Ammon's horn (tissue), 1 donor: ENCODE results near the gene ZCCHC14.
"Not testable (repeated sequence)": the region's sequence is repeated elsewhere in the genome, so short reads cannot be mapped to it uniquely, and the experiment has no call there.

Experiments
- DNase-seq: peaks from one replicate; pipeline ENCODE4 v3.0.0-alpha.2; 2016; ENCODE audit warnings: low spot score

Gene ZCCHC14

DNA sequence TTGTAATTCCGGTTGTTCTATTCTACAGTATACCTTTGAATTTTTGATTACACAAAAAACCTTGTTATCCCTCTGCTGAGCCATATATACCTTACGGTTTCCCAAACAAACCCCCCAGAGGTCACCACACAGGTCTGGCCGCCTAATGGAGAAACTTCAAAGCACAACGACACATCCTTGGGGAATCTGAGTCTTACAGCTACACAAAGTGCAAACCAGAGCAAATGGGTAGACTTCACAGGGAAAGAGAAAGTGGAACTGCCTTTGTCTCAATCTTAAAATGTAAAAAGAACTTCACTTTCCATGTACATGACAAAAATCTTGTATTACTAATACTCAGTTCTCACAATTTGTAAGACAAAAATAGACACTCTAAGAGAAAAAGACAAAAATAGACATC is 111.9 kb downstream of the ZCCHC14 start:
- no peak for DNase-seq

DNA sequence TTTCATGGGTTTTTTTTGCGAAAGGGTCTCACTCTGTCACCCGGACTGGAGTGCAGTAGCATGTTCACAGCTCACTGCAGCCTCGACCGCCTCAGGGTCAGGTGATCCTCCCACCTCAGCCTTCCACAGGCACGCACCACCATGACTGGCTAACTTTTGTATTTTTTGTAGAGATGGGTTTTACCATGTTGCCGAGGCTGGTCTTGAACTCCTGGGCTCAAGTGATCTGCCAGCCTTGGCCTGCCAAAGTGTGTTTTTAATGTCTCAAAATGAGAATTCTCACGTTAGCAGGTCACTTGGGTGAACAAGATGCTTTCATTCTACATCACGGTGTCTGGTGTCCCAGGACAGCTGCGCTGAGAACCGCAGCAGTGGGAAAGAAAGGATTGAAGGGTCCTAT is 112.4 kb downstream of the ZCCHC14 start:
- no peak for DNase-seq

DNA sequence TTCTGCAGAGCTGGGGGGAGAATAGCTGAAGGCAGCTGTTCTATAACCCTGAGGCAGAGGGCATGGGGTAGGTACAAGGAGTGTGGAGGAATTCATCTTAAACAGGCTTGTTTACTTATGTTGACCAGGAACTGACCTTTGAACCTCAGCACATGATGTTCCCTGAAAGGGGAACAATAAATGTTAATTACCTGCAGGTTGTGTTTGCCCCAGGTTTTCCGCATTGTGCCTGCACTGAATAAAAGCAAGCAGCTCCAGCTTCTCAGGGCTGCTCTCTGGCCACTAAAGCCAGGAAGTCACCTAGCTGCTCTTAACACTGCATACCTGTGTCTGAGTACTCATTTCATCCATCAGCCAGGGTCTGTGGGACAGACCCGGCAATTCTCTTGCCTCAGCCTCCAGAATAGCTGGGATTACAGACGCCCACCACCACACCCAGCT is 113.5 kb downstream of the ZCCHC14 start:
- DNase-seq, result not testable (repeated sequence)

DNA sequence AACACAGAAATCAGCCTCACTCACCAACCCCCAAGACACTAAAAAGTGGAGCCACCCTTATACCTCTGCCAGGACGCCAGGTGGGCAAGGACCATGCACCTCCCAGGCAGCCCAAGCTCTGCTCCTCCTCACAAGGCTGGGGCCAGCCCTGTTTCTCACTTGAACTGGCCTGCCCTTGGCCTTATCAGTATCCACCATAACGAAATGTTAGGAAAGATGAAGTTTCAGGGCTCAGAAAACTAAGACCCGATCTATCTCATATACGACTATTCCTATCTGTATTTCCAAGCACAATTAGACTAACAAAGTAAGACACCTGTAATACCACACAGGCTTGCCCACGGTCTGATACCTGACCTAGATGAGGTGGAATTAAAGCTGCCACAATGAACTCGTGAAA is 116.2 kb downstream of the ZCCHC14 start:
- no peak for DNase-seq

DNA sequence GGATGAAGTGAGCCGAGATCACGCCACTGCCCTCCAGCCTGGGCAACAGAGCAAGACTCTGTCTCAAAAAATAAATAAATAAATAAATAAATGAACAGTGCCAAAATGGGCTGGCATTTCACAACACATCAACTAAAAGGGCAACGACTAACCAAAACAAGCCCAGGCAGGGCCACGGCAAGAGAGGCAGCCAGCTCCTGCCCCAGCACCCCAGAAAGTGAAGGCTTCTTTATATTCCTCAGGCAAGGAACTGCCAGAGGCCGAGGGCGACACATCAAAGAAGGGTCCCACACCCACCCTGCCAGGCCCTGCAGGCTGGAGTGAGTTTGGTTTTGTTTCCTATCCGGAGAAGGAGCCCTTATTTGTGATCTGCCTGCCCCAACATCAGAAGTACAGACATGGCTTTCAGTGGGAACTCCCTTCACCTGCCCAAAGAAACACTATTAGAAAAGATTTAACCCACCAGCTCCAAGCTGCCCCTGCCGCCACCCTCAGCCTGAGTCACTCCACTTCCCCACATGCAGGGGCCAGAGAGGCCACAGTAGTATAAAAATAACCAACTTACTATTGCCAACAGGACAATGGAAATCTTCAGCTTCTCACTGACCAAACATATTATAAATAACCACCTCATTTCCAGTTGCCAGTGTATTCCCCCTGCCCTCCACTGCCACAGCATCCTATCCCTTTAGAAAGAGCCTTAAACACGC is 117.2 kb downstream of the ZCCHC14 start:
- DNase-seq, result no peak

DNA sequence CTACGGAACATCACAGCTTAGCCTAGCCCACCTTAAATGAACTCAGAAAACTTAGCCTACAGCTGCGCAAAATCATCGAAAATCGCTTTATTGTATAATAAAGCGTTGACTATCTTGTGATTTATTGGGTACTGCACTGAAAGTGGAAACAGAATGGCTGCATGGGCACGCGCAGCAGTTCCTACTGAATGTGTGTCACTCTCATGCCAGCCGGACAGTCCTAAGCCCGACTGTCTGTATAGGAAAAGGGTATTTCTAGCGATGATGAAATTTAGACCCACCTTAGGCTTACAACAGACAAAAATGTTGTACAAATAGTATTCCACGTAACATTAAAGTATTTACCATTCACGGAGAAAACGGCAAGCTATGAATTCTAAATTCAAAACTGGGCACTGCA is 118.5 kb downstream of the ZCCHC14 start:
- no peak for DNase-seq

DNA sequence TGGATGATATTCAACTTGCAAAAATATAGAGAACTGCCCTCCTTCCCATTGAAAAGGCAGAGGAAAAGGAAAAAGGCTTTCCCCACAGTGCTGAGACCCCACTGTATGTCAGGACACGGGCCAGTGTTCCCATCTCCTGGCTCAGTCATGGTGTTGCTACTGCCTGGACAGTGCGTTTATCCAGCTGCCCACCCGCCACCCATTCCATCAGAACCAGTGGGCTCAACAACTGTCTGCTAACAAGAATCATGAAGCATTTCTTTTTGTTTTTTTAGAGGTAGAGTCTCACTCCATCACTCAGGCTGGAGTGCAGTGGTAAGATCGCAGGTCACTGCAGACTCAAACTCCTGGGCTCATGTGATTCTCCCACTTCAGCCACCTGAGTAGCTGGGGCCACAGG is 120.5 kb downstream of the ZCCHC14 start:
- no peak for DNase-seq

DNA sequence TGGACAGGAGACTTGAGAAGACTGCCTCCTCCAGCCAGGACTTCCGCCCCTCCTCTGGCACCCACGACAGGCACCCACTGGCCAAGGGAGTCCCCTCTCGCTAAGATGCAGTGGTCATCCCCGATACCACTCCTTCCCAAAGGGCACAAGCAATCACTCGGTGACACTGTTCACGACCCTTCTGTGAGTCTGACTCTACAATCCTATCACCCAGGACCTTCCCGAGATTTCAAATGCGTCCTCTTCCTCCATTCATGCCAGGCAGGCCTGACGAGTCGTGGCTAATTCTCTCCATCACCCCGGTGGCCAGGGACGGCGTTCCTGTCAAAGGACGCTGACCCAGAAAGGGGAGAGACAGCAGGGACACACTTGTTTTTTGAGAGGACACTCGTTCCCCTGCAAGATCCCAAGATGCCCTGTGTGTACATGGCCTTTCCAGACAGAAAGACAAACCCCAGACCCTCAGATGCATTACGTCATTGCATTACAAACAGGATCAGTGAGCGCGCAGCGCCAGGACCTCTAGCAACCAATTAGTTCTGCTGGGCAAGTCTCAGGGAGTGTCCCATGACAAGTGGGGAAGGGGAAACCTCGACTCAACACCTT is 121.5 kb downstream of the ZCCHC14 start:
- no peak for DNase-seq

DNA sequence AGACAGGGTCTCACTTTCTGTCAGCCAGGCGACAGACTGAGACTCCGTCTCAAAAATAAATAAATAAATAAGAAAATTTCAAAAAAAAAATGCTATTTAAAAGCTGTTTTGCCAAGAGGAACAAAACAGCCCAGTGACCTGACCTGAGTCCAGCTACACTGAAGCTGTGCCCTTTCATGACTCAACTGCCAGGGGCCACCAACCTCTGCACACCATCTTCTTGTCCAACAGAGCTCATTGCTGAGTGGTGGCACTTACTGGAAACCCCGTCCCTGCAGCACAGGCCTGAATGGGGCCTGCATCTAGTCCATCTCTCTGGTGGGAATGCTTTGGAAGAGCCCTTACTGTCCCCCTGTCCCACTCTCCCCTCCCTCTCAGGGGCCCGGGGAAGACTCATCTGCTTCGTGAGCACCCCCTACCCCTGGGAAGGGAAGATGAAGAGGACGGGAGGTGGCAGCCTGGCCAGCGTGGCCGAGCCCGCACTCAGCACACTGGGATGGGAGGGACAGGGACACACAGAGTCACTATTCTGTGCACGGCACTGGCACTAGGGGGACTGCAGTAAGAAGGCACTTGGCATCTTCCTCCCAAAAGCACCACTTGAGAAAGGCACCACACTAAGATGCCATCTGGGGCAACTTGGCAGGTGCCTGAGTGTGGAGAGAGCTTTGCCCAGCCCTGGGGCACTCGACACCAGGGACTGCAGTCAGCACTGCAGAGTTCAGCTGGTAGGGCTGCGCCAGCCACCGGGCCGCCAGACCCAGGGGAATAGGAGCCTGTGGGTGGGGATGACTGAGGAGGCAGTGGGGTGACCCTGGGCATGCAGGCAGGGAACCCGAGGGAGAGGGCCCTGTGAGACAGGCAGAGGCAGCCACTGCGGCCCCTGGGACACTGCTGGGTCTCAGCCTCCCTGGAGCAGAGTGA is 122.8 kb downstream of the ZCCHC14 start:
- DNase-seq, result no peak

DNA sequence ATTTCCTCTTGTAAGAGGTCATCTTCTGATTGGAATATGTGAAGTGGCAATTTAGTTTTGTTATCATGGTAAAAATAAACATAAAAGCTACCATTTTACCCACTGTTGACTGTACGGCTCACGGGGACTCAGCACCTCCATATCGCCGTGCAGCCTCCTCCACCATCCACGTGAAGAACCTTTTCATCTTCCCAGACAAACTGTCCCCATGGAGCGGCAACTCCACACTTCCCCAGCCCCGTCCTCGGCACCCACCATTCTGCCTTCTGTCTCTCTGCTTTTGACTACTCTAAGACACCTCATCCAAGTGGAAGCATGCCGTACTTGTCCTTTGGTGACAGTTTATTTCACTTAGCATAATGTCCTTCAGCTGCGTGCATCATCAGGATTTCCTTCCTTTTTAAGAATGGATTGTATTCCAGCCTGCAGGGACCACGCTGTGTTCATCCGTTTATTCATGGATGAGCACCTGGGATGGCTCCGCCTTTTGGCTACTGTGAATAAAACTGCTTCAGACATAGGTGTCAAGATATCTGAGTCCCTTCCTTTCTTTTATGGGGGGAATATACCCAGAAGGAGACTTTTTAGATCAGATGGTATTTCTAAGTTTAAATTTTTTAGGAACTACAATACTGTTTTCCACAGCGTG is 123.6 kb downstream of the ZCCHC14 start:
- DNase-seq, result no peak

DNA sequence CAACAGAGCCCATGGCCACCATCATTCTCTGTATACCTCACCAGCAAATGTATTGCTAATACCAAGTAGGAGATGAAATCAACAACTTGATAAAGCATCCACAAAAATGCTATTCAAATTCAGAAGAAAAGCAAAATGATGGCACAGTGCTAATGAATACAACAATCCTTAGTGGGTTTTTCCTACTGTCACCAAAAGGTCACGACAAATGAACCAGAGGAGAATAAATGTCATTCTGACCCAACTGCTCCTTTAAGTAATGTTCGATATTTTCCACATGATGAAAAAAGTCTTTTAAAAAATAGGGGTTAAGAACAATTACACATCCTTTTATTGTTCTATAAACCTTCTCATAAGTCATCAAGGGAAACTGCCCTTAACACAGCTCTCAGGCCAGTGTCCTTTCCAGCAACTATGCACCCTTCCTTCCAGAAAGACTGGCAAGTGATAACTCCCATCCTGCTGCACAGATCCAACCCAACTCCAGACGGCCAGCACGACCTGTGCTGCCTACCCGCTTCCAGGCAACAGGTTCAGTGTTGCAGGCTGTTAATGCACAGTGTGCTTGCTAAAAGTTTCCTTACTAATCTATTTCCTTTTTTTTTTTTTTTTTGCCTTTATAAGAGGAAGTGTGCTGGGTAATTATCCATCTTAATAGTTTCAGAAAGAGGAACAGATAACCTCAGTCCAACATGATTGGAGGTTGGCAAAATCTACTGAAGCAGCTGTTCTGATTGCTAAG is 124.6 kb downstream of the ZCCHC14 start:
- DNase-seq, result no peak

DNA sequence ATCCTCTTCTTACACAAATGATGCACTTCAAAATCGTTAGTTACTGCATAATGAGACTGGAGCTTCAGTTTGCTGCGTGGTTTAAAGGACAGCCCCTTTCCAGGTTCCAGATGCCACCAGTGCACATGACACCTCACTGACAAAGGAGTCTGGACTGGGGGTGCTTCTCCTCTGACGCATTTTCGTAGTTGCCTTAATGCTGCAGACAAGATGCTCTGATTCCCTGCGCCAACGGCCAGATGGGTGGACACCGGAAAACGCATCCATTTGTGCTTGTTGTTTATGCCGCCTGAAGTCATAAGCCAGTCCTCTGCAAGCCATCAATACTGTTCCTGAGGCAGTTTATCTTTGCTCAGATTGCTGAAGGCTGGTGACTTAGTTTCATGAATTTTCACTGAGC is 125.3 kb downstream of the ZCCHC14 start:
- DNase-seq, result no peak

DNA sequence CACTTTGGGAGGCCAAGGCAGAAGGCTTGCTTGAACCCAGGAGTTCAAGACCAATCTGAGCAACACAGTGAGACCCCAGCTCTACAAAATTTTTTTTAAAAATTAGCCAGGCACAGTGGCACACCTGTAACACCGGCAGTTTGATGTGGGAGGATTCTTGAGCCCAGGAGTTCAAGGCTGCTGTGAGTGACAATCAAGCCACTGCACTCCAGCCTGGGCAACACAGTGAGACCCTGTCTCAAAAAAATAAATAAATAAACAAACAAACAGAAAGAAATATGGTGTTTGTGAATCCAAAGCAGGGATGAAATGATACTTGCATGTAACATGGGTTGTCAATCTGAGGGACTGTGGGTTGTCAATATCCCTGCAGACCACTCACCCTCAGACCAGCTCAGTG is 125.9 kb downstream of the ZCCHC14 start:
- DNase-seq, result no peak

DNA sequence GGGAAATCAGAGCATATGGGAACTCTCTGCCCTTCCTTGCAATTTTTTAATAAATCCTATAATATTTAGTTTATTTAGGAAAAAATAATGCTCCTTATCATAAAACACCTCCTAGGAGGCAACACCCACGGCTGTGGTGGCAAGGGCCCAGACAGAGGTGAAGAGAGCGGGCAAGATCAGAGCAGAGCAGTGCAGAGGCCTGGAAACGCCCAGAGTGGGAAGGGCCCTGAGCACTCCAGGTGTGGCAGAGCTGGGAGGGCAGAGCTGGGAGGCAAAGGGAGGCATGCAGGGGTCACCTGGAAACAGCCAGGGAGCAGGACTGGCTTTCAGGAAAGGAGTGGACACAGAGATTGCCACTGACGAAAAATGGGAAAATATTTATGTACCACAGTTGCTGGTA is 126.5 kb downstream of the ZCCHC14 start:
- no peak for DNase-seq

DNA sequence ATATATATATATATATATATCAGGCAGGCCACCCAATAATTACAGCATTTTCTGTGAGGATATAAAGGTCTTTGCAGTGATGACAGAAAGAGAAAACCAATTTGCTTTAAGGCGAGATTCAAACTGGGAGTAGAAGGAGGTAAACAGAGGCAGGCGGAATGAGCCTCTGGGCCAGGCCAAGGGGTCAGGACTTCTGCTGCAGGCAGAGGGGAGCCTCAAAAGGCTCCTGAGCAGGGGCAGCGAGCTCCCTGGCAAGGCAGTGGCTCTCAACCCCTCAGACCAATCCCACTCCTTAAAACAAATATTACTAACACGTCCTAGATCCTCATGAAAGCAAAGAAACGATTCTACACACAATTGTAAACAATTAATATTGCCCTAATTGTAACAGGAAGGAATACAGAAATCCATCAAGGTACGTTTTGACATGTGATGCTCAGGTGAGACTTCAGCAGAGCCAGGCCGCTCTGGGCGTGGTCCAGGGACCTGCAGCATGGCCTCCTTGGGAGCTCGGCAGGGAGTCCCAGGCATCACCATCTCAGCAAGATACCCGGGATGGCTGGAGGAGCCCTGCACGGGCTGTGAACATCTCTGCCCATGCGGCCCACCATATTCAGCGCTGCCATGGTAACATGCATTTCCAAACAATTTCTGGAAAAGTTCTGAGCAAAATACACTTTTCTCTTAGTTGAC is 127.7 kb downstream of the ZCCHC14 start:
- DNase-seq, result no peak

DNA sequence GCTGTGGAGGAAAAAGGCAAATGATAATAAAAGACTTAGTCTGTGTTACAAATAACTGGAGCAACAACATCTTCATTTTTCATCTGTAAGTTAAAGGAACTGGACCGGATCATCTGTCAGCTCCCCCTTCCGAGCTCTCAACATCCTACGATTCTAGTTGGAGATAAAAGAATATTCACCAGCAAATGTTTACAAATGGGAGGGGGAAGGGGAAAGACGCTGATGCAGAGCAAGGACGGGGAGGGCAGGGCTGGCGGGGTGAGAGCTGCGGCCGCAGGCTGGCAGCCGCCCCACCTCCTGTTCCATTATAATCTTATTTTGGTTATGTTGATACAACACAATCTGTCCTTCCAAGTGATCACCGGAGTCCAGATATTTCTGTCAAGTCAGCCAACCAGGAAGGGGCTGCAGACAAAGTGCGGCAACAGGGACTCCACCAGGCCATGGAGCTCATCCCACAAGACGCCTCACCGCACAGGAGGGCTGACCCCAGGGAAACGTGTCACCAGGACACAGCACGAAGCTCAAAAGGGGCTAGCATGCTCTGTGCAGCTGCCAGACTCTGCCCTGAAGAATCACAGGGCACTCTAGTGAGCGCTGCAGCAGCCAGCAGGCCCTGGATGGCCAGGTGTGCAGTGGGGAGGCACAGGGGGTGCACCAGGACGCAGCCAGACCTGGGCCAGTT is 128.9 kb downstream of the ZCCHC14 start:
- DNase-seq, result no peak

DNA sequence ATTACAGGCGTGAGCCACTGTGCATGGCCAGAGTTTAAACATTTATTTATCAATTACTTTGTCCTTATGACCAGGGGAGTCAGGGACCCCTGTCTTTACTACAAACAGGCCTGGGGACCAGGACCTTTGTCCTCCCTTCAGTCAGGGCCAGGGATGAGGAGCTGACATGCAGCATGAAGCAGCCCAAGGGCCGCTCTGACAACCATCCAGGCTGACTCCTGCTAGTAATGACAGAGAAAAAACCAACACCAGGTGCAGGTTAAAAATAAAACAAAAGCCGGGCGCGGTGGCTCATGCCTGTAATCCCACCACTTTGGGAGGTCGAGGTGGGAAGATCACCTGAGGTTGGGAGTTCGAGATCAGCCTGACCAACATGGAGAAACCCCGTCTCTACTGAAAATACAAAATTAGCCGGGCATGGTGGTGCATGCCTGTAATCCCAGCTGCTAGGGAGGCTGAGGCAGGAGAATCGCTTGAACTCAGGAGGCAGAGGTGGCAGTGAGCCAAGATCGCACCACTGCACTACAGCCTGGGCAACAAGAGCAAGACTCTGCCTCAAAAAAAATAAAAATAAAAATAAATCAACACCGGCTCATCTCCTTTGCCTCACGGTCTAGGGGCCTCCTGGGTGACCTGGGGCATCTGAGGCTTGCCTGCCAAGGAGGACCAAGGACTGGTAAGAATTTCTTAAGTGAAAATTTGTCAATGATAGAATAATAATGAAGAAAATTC is 129.8 kb downstream of the ZCCHC14 start:
- DNase-seq, result not testable (repeated sequence)

DNA sequence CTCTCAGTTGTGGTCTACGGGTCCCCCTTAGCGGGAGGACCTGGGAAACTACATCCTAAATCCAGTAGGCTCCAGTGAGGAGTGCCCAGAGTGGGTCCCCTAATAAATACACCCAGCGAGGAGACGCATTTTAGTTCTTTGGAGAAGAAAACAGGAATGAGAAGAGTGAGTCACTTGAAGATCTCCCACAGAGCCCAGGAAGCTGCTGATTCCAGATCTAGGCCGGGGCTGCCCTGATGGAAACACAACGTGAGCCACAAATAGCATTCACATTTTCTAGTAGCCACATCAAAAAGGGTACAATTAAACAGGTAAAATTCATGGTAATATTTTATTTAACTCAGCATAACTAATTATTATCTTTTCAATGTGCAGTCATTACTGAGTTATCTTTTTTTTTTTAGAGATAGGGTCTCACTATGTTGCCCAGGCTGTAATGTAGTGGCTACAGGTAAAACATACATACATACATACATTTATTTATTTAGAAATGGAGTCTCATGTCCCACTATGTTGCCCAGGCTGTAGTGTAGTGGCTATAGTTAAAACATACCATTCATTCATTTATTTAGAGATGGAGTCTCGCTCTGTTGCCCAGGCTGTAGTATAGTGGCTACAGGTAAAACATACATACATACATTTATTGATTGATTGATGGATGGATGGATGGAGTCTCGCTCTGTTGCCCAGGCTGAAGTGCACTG is 130.8 kb downstream of the ZCCHC14 start:
- no peak for DNase-seq
